Endothelial cell of umbilical vein (primary cell): ENCODE data around the gene SPNS2. TPM values are rescaled to one million over a fixed set of nuclear protein-coding genes. Genes with fewer than 3 reads are reported as not detected.

ENCODE experiments used
- BruUV-seq: library from RNA; stranded (reverse); fragments of 400-500 nt; replicated peaks from 2 replicates; lab custom pipeline; 2021; lab: Mats Ljungman, UMichigan
- CTCF ChIA-PET: fragments of 300-600, 350-600 bp; sonication (Branson Sonifier 250); formaldehyde crosslinking; loops from one replicate; lab custom pipeline; 2021; ENCODE audit warnings: antibody characterized with exemption, inconsistent platforms; lab: Charles Lee
- POLR2A ChIA-PET: fragments of 300-600, 350-600 bp; sonication (Branson Sonifier 250); formaldehyde crosslinking; loops from one replicate; lab custom pipeline; 2021; ENCODE audit warnings: antibody characterized with exemption, inconsistent platforms; lab: Charles Lee
- DNase-seq: peaks from one replicate; pipeline ENCODE4 v3.0.0-alpha.2; 2011; ENCODE audit warnings: low read depth, low spot score
- FAIRE-seq: peaks from 2 replicates; lab custom pipeline; 2011; peaks lifted over from hg19 to GRCh38; lab: Jason Lieb, UNC
- H2AFZ ChIP-seq: 2 replicates; pipeline ENCODE4 v1.6.0; 2012; ENCODE audit warnings: low read depth, low read length, control low read depth, inconsistent platforms
- H3K27ac ChIP-seq: 2 replicates; pipeline ENCODE4 v1.5.1; 2011; ENCODE audit warnings: low read depth, mild to moderate bottlenecking, control low read depth, low read length, moderate library complexity; ENCODE audit not compliant: insufficient read depth
- H3K27me3 ChIP-seq, 2 experiments: 2 replicates each; pipeline versions ENCODE4 v1.6.0 to v1.6.1; 2011; ENCODE audit warnings: low read length in 2 of 2, mixed read lengths in 1 of 2; ENCODE audit not compliant: control insufficient read depth in 2 of 2, insufficient read depth in 2 of 2
- H3K36me3 ChIP-seq, 2 experiments: 2 replicates in 1 of 2; 3 replicates in 1 of 2; pipeline ENCODE4 v1.5.1; 2011; ENCODE audit warnings: low read length in 2 of 2, mild to moderate bottlenecking in 1 of 2, moderate library complexity in 1 of 2; ENCODE audit not compliant: control insufficient read depth in 2 of 2, insufficient read depth in 2 of 2; ENCODE audit errors: extremely low read depth in 1 of 2
- H3K4me1 ChIP-seq: 3 replicates; pipeline ENCODE4 v1.5.1; 2011; ENCODE audit warnings: mild to moderate bottlenecking, low read length; ENCODE audit not compliant: control insufficient read depth, insufficient read depth; ENCODE audit errors: extremely low read depth
- H3K4me2 ChIP-seq: 2 replicates; pipeline ENCODE4 v1.6.1; 2011; ENCODE audit warnings: low read length, control low read depth, mixed read lengths; ENCODE audit not compliant: insufficient read depth
- H3K4me3 ChIP-seq, 3 experiments: fragments of 200-600 bp in 1 of 3; sonication (generic), shearing (Covaris generic) in 1 of 3; replicated peaks in 1 of 3; 2 replicates each; pipeline ENCODE4 v1.5.1; 2011 to 2016; ENCODE audit warnings: control low read depth in 3 of 3, low read length in 3 of 3, mild to moderate bottlenecking in 2 of 3, inconsistent platforms in 1 of 3, low read depth in 1 of 3, moderate library complexity in 1 of 3; ENCODE audit not compliant: insufficient read depth in 1 of 3
- H3K79me2 ChIP-seq: 2 replicates; pipeline ENCODE4 v1.6.0; 2012; ENCODE audit warnings: low read length, inconsistent platforms; ENCODE audit not compliant: control insufficient read depth, insufficient read depth
- H3K9ac ChIP-seq: replicated peaks from 2 replicates; pipeline ENCODE3; 2011; ENCODE audit warnings: low read length, control low read depth; ENCODE audit not compliant: insufficient read depth; ENCODE audit errors: extremely low read depth
- H3K9me1 ChIP-seq: replicated peaks from 3 replicates; pipeline ENCODE4 v1.6.0; 2011; ENCODE audit warnings: mild to moderate bottlenecking, low read length; ENCODE audit not compliant: control insufficient read depth, insufficient read depth; ENCODE audit errors: extremely low read depth
- H3K9me3 ChIP-seq: replicated peaks from 2 replicates; pipeline ENCODE4 v1.5.1; 2012; ENCODE audit warnings: low read length, inconsistent platforms; ENCODE audit not compliant: control insufficient read depth, insufficient read depth
- H4K20me1 ChIP-seq: replicated peaks from 2 replicates; pipeline ENCODE3; 2011; ENCODE audit warnings: mild to moderate bottlenecking, low read length; ENCODE audit not compliant: control insufficient read depth, insufficient read depth; ENCODE audit errors: extremely low read depth
- CTCF ChIP-seq, 2 donors: IDR thresholded peaks; 1 replicate in 1 of 2; 2 replicates in 1 of 2; pipeline ENCODE4 v1.5.1; 2011; ENCODE audit warnings: low read length in 2 of 2, mild to moderate bottlenecking in 2 of 2, moderate library complexity in 2 of 2, control low read depth in 1 of 2, inconsistent platforms in 1 of 2, low read depth in 1 of 2; ENCODE audit not compliant: insufficient read depth in 1 of 2; ENCODE audit errors: extremely low read depth in 1 of 2
- EZH2 ChIP-seq: IDR thresholded peaks from 2 replicates; pipeline ENCODE4 v1.6.1; 2012; ENCODE audit warnings: borderline replicate concordance, low read depth, mild to moderate bottlenecking, moderate library complexity, low read length, inconsistent platforms; ENCODE audit not compliant: severe bottlenecking
- FOS ChIP-seq: IDR thresholded peaks from 2 replicates; pipeline ENCODE4 v1.6.1; 2011; ENCODE audit warnings: mild to moderate bottlenecking, low read length, moderate library complexity, borderline replicate concordance; ENCODE audit not compliant: insufficient read depth
- GATA2 ChIP-seq: IDR thresholded peaks from 2 replicates; pipeline ENCODE4 v1.7.0; 2011; ENCODE audit warnings: low read depth, mild to moderate bottlenecking, moderate library complexity, mixed read lengths, low read length; ENCODE audit not compliant: insufficient read length, insufficient read depth
- JUN ChIP-seq: IDR thresholded peaks from 2 replicates; pipeline ENCODE4 v1.6.1; 2011; ENCODE audit warnings: borderline replicate concordance, low read depth; ENCODE audit not compliant: insufficient read length, insufficient read depth
- MYC ChIP-seq: IDR thresholded peaks from one replicate; pipeline ENCODE4 v1.6.1; 2011; ENCODE audit warnings: mild to moderate bottlenecking, low read depth, low read length
- POLR2A ChIP-seq: IDR thresholded peaks from 2 replicates; pipeline ENCODE4 v1.6.1; 2012; ENCODE audit warnings: low read depth, mild to moderate bottlenecking, control low read depth, low read length
- POLR2AphosphoS5 ChIP-seq: IDR thresholded peaks from 2 replicates; pipeline ENCODE4 v1.6.1; 2012; ENCODE audit warnings: low read depth, mild to moderate bottlenecking, control low read depth, low read length, moderate library complexity; ENCODE audit not compliant: insufficient read depth
- dilution Hi-C: fragments of 300-500 bp; cut with MboI; formaldehyde crosslinking; loops from one replicate; pipeline ENCODE4 v1.15.0; 2019; ENCODE audit warnings: low sequenced_read_pairs; ENCODE audit not compliant: extremely low pct_ligation_motif_present
- intact Hi-C: fragments of 100-400 bp; cut with micrococcal nuclease; formaldehyde crosslinking; loops from one replicate; pipeline ENCODE4 v1.10.0; 2022
- polyA plus RNA-seq, 4 experiments: library from polyadenylated mRNA; depleted of rRNA in 3 of 4; stranded (reverse) in 3 of 4; unstranded in 1 of 4; fragments of >200 nt; gene quantifications; 2 replicates each; pipeline versions ENCODE4 v1.2.1 to v1.2.3, GENCODE V29; 2011 to 2012; ENCODE audit warnings: missing spikeins in 1 of 4
- total RNA-seq: library from RNA; stranded (reverse); gene quantifications from 2 replicates; pipeline ENCODE4 v1.2.3, GENCODE V29; 2021
- TF ChIP-seq, protein P1 (sequence below): IDR thresholded peaks from 2 replicates; pipeline ENCODE4 v1.6.1; 2011; ENCODE audit not compliant: insufficient read depth, insufficient read length

Gene SPNS2
- total and polyA plus RNA-seq, 2 donors (not counting 3 experiments of a cell fraction or from before 2014, with no cell fraction given) = 70.2 to 77.3 TPM

DNA sequence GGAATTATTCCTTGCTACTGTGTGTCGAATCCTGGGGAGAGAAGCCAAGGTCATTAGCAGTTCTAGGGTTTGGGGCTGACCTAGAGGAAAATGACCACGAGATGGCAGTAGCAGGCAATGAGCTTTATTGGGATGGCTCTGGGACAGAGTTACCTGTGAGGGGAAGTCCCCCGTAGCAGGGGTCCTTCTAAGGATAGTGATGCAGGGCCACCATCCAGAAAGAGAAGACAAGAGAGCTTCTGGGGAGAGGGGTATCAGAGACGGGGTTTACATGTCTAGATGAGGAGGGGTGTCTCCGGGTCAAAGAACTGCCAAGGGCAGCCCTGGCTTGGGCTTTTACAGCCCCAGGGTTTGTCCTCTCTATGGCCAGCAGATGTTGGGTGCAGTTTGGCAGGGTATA, 68.1 kb downstream of the SPNS2 start:
- Histone ChIP-seq H3K27me3 (peaks cover 0 to 5% of the 10 kb centered on the region in 2 experiments), H4K20me1 (no peaks in the 10 kb centered on the region), H3K9ac (no peak overlapping the region), H3K79me2 (no peaks in the 10 kb centered on the region), H3K36me3 (no peaks in the 10 kb centered on the region), H3K9me3 (no peaks in the 10 kb centered on the region), H3K4me1 (no peaks in the 10 kb centered on the region), H2AFZ (no peak overlapping the region), H3K4me2 (no peak overlapping the region), H3K27ac (no peak overlapping the region), H3K4me3 (no peak overlapping the region), H3K9me1 (no peaks in the 10 kb centered on the region)
- BruUV-seq = no TSS peak
- FAIRE-seq (peak; percentile 83), DNase-seq (peak; percentile 49)
- TF ChIP-seq CTCF (IDR thresholded peaks at IDR 0.05; ENCODE audit: extremely low read depth in 1 of 2, insufficient read depth in 1 of 2, low read depth in 1 of 2, low read length in 2 of 2) = peak; percentile 57 to 78
- no peak for TF ChIP-seq EZH2
- intact Hi-C loops (loop anchor here (1.0 kb wide), 1 partner anchor 60 kb away; no protein-coding TSS in a partner anchor), dilution Hi-C loops (no loop called here)
- POLR2A ChIA-PET = no interaction called here
- CTCF ChIA-PET = interaction anchor here (0.6 to 6.7 kb wide), 63 partner anchors 9 to 404 kb away, joined by 3 to 213 read pairs (median 5); partner anchors contain the start of genes CHRNE, MYBBP1A, PSMB6 and SMTNL2

- FAIRE-seq (no peak), DNase-seq (no peak)
- peaks cover 0 to 4% of the 10 kb centered on the region in 2 experiments for H3K27me3 ChIP-seq
- ChIA-PET CTCF (interaction anchor here (0.6 to 6.7 kb wide), 5 partner anchors 9 to 221 kb away, joined by 3 to 213 read pairs (median 3); partner anchors contain the start of gene GGT6), POLR2A (no interaction called here)
- no peak overlapping the region for H2AFZ ChIP-seq
- no peaks in the 10 kb centered on the region for H4K20me1 ChIP-seq
- H3K4me2 ChIP-seq = no peak overlapping the region
- no peaks in the 10 kb centered on the region for H3K9me3 ChIP-seq
- H3K4me3 ChIP-seq = no peak overlapping the region
- TF ChIP-seq MYC (no peak), EZH2 (no peak), FOS (no peak), JUN (no peak), POLR2A (no peak), CTCF (IDR thresholded peaks at IDR 0.05; ENCODE audit: extremely low read depth in 1 of 2, insufficient read depth in 1 of 2, low read depth in 1 of 2, low read length in 2 of 2) (no peak), GATA2 (no peak), POLR2AphosphoS5 (no peak)
- TF ChIP-seq, protein P1, sequence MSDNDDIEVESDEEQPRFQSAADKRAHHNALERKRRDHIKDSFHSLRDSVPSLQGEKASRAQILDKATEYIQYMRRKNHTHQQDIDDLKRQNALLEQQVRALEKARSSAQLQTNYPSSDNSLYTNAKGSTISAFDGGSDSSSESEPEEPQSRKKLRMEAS = no peak
- H3K9ac ChIP-seq = no peak overlapping the region
- dilution Hi-C loops (no loop called here), intact Hi-C loops (no loop called here)
- BruUV-seq = no TSS peak
- H3K36me3 ChIP-seq = no peaks in the 10 kb centered on the region
- H3K27ac ChIP-seq = no peak overlapping the region
- no peaks in the 10 kb centered on the region for H3K4me1 ChIP-seq
- no peaks in the 10 kb centered on the region for H3K79me2 ChIP-seq
- no peaks in the 10 kb centered on the region for H3K9me1 ChIP-seq
Observed at GRCh38 chr17:4569591-4569990, 70.9 kb downstream of the SPNS2 start.
